NCI-H526 (cell line): Measurements from ENCODE around the gene NHSL1.

Source experiments
- DNase-seq, 2 experiments: peaks; one replicate each; lab custom pipeline; 2025; lab: John Stamatoyannopoulos, UW

The NHSL1 gene

GRCh38 chr6:138498629-138499302 is 528 bp downstream of the NHSL1 start:
- DNase-seq: no peak

GRCh38 chr6:138497286-138497685 is 2.0 kb downstream of the NHSL1 start:
- no peak for DNase-seq

- DNase-seq: no peak
Observed at GRCh38 chr6:138494312-138494711, 5.0 kb downstream of the NHSL1 start.

GRCh38 chr6:138493413-138493812 is 5.9 kb downstream of the NHSL1 start:
- peak; percentile 19 to 35 for DNase-seq

GRCh38 chr6:138492871-138493270 is 6.4 kb downstream of the NHSL1 start:
- DNase-seq: no peak

GRCh38 chr6:138492113-138492512 is 7.2 kb downstream of the NHSL1 start:
- DNase-seq: peak in 1 of 2 experiments; percentile 6

- no peak for DNase-seq
Observed at GRCh38 chr6:138491017-138491416, 8.3 kb downstream of the NHSL1 start.

GRCh38 chr6:138489846-138490245 is 9.4 kb downstream of the NHSL1 start:
- no peak for DNase-seq

- DNase-seq: no peak
Observed at GRCh38 chr6:138487102-138487604, 12.1 kb downstream of the NHSL1 start.

- no peak for DNase-seq
Observed at GRCh38 chr6:138486249-138487101, 12.8 kb downstream of the NHSL1 start.

- DNase-seq: no peak
Observed at GRCh38 chr6:138485586-138486248, 13.6 kb downstream of the NHSL1 start.

GRCh38 chr6:138485005-138485545 is 14.2 kb downstream of the NHSL1 start:
- DNase-seq: peak; percentile 55 to 85

- peak in 1 of 2 experiments; percentile 38 for DNase-seq
Observed at GRCh38 chr6:138484018-138484731, 15.1 kb downstream of the NHSL1 start.

- DNase-seq: no peak
Observed at GRCh38 chr6:138482816-138483215, 16.5 kb downstream of the NHSL1 start.

GRCh38 chr6:138480279-138480949 is 18.9 kb downstream of the NHSL1 start:
- no peak for DNase-seq

- no peak for DNase-seq
Observed at GRCh38 chr6:138477913-138478539, 21.3 kb downstream of the NHSL1 start.

- DNase-seq: no peak
Observed at GRCh38 chr6:138476116-138476515, 23.2 kb downstream of the NHSL1 start.

- DNase-seq: no peak
Observed at GRCh38 chr6:138473144-138473543, 26.1 kb downstream of the NHSL1 start.

- DNase-seq: no peak
Observed at GRCh38 chr6:138468320-138469015, 30.8 kb downstream of the NHSL1 start.

- no peak for DNase-seq
Observed at GRCh38 chr6:138467901-138468300, 31.4 kb downstream of the NHSL1 start.
